ENCODE results near the gene AGMAT.

AGMAT gene

GRCh38 chr1:15584489-15585363 is at the start of gene AGMAT:
AGMAT (minus strand) TSS chr1:15585051; CDS start chr1:15584967, 84 bp downstream.
- peak in 1 of 2 donors; percentile 47 for DNase-seq (ENCODE audit: low read depth in 2 of 2)

GRCh38 chr1:15633756-15634420 is 49.0 kb upstream of the AGMAT start:
- no peak for DNase-seq (ENCODE audit: low read depth in 2 of 2)

- no peak for DNase-seq (ENCODE audit: low read depth in 2 of 2)
Observed at GRCh38 chr1:15628003-15628402, 43.2 kb upstream of the AGMAT start.

- no peak for DNase-seq (ENCODE audit: low read depth in 2 of 2)
Observed at GRCh38 chr1:15627343-15627988, 42.6 kb upstream of the AGMAT start.

- no peak for DNase-seq (ENCODE audit: low read depth in 2 of 2)
Observed at GRCh38 chr1:15626269-15626950, 41.6 kb upstream of the AGMAT start.

GRCh38 chr1:15625056-15625917 is 40.4 kb upstream of the AGMAT start:
- no peak for DNase-seq (ENCODE audit: low read depth in 2 of 2)

- no peak for DNase-seq (ENCODE audit: low read depth in 2 of 2)
Observed at GRCh38 chr1:15624133-15624714, 39.4 kb upstream of the AGMAT start.

GRCh38 chr1:15623435-15623834 is 38.6 kb upstream of the AGMAT start:
- DNase-seq (ENCODE audit: low read depth in 2 of 2) = no peak

- DNase-seq (ENCODE audit: low read depth in 2 of 2) = no peak
Observed at GRCh38 chr1:15622712-15623373, 38.0 kb upstream of the AGMAT start.

GRCh38 chr1:15621975-15622374 is 37.1 kb upstream of the AGMAT start:
- DNase-seq (ENCODE audit: low read depth in 2 of 2) = no peak

- no peak for DNase-seq (ENCODE audit: low read depth in 2 of 2)
Observed at GRCh38 chr1:15620902-15621682, 36.2 kb upstream of the AGMAT start.

GRCh38 chr1:15620155-15620545 is 35.3 kb upstream of the AGMAT start:
- no peak for DNase-seq (ENCODE audit: low read depth in 2 of 2)

- no peak for DNase-seq (ENCODE audit: low read depth in 2 of 2)
Observed at GRCh38 chr1:15618655-15619525, 34.0 kb upstream of the AGMAT start.

GRCh38 chr1:15618077-15618654 is 33.3 kb upstream of the AGMAT start:
- no peak for DNase-seq (ENCODE audit: low read depth in 2 of 2)

- DNase-seq (ENCODE audit: low read depth in 2 of 2) = peak; percentile 83 to 86
Observed at GRCh38 chr1:15617173-15618076, 32.6 kb upstream of the AGMAT start, which contains the start of gene DDI2. DDI2 (plus strand) TSS chr1:15617458; CDS start chr1:15617671, 213 bp downstream.

- DNase-seq (ENCODE audit: low read depth in 2 of 2) = no peak
Observed at GRCh38 chr1:15616373-15617172, 31.7 kb upstream of the AGMAT start.

Data from stimulated activated CD4-positive, alpha-beta T cell treated with anti-CD3 and anti-CD28 coated beads, Interleukin-1b, Interleukin-23, amount 100 ng/mL, for 1 hour (primary cell).